DND-41 (cell line): ENCODE measurements around the gene POMT2.

Experiments
- ATAC-seq: fragments of 200-7000 bp; cut with Tn5 transposase; 3 replicates; pipeline ENCODE4 v1.9.1; 2021; ENCODE audit warnings: low read depth; ENCODE audit not compliant: insufficient read depth
- DNase-seq: peaks from one replicate; pipeline ENCODE4 v3.0.0-alpha.2; 2020
- H2AFZ ChIP-seq: 2 replicates; pipeline ENCODE4 v1.6.0; 2012; ENCODE audit warnings: low read depth, low read length
- H3K27ac ChIP-seq: 2 replicates; pipeline ENCODE4 v1.5.1; 2012; ENCODE audit warnings: low read length, inconsistent platforms
- H3K27me3 ChIP-seq: fragments of 200-600 bp; sonication (generic); 2 replicates; pipeline ENCODE4 v1.6.0; 2012; ENCODE audit warnings: low read length, mild to moderate bottlenecking, inconsistent platforms; ENCODE audit not compliant: insufficient read depth, poor library complexity
- H3K36me3 ChIP-seq: 2 replicates; pipeline ENCODE4 v1.5.1; 2012; ENCODE audit warnings: low read length, inconsistent platforms; ENCODE audit not compliant: insufficient read depth
- H3K4me1 ChIP-seq: 2 replicates; pipeline ENCODE4 v1.5.1; 2012; ENCODE audit warnings: mild to moderate bottlenecking, low read length; ENCODE audit not compliant: insufficient read depth
- H3K4me2 ChIP-seq: 2 replicates; pipeline ENCODE4 v1.6.0; 2012; ENCODE audit warnings: mild to moderate bottlenecking, moderate library complexity, low read length, inconsistent platforms; ENCODE audit not compliant: insufficient read depth
- H3K4me3 ChIP-seq, 2 experiments: fragments of 200-600 bp in 1 of 2; shearing (Covaris generic) in 1 of 2; 2 replicates each; pipeline ENCODE4 v1.5.1; 2012 to 2016; ENCODE audit warnings: inconsistent platforms in 2 of 2, low read length in 2 of 2, mild to moderate bottlenecking in 2 of 2, low read depth in 1 of 2, moderate library complexity in 1 of 2
- H3K79me2 ChIP-seq: 2 replicates; pipeline ENCODE4 v1.6.0; 2012; ENCODE audit warnings: low read length, inconsistent platforms; ENCODE audit not compliant: insufficient read depth
- H3K9ac ChIP-seq: 2 replicates; pipeline ENCODE4 v1.6.0; 2012; ENCODE audit warnings: low read depth, mild to moderate bottlenecking, inconsistent platforms, low read length, moderate library complexity
- H3K9me3 ChIP-seq: 2 replicates; pipeline ENCODE4 v1.5.1; 2012; ENCODE audit warnings: low read length, moderate library complexity, mild to moderate bottlenecking, inconsistent platforms; ENCODE audit not compliant: insufficient read depth, severe bottlenecking
- H4K20me1 ChIP-seq: 2 replicates; pipeline ENCODE4 v1.6.0; 2012; ENCODE audit warnings: low read length; ENCODE audit not compliant: insufficient read depth
- EZH2 ChIP-seq: IDR thresholded peaks from 3 replicates; pipeline ENCODE4 v1.6.1; 2012; ENCODE audit warnings: borderline replicate concordance, low read depth, mild to moderate bottlenecking, moderate library complexity, low read length, inconsistent platforms; ENCODE audit not compliant: severe bottlenecking
- TF ChIP-seq, protein P1 (sequence below): IDR thresholded peaks from 2 replicates; pipeline ENCODE4 v1.5.1; 2012; ENCODE audit warnings: borderline replicate concordance, low read length, moderate library complexity, mild to moderate bottlenecking; ENCODE audit not compliant: poor library complexity, severe bottlenecking; ENCODE audit errors: extremely low read depth

Gene POMT2

DNA sequence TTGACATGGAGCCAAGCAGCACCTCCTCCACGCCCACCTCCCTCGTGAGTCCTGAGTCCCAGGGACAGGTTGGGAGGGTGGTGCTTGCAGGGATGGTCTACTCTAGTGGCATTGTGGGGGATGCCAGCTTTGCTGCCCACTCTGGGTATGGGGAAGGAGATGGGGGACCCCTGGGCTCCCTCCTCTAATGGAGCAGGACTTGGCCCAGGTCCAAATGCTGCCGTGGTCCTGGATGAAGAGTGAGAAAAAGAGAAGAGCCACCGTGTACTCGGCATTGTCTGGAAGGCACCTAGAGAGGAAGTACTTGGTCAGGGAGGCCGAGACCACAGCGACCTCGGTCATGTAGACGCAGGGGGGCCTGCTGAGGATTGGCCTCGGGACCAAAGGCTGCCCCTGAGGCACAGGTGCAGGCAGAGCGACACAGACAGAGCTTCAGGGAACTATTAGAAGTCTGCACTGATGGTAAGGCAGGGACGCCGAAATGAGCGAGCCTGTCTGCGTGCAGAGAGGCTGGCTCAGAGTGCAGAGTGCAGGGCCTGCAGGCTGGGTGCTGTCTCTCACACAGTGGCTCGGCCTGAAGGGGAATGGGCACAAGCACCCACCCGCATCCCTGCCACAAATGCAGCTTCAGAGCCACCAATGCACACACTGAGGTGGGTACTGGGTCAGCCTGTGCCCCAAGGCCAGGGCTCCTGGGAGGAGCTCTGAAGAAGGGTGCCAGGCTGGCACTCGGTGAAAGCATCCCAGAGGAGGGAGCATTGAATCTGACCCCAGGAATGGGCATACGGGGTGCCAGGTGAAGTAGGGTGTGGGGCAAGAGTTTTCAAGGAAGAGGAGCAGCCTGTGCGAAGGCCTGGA lies 67.1 kb downstream of the POMT2 start:
- Histone ChIP-seq H4K20me1 (no peaks in the 10 kb centered on the region), H3K79me2 (no peaks in the 10 kb centered on the region), H2AFZ (no peak overlapping the region), H3K36me3 (no peaks in the 10 kb centered on the region), H3K4me1 (no peaks in the 10 kb centered on the region), H3K27me3 (no peaks in the 10 kb centered on the region), H3K27ac (no peak overlapping the region), H3K4me3 (no peak overlapping the region), H3K9ac (no peak overlapping the region), H3K9me3 (no peaks in the 10 kb centered on the region), H3K4me2 (no peak overlapping the region)
- no peak for ATAC-seq
- no peak for DNase-seq
- no peak for TF ChIP-seq EZH2
- TF ChIP-seq, protein P1, sequence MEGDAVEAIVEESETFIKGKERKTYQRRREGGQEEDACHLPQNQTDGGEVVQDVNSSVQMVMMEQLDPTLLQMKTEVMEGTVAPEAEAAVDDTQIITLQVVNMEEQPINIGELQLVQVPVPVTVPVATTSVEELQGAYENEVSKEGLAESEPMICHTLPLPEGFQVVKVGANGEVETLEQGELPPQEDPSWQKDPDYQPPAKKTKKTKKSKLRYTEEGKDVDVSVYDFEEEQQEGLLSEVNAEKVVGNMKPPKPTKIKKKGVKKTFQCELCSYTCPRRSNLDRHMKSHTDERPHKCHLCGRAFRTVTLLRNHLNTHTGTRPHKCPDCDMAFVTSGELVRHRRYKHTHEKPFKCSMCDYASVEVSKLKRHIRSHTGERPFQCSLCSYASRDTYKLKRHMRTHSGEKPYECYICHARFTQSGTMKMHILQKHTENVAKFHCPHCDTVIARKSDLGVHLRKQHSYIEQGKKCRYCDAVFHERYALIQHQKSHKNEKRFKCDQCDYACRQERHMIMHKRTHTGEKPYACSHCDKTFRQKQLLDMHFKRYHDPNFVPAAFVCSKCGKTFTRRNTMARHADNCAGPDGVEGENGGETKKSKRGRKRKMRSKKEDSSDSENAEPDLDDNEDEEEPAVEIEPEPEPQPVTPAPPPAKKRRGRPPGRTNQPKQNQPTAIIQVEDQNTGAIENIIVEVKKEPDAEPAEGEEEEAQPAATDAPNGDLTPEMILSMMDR: no peak

DNA sequence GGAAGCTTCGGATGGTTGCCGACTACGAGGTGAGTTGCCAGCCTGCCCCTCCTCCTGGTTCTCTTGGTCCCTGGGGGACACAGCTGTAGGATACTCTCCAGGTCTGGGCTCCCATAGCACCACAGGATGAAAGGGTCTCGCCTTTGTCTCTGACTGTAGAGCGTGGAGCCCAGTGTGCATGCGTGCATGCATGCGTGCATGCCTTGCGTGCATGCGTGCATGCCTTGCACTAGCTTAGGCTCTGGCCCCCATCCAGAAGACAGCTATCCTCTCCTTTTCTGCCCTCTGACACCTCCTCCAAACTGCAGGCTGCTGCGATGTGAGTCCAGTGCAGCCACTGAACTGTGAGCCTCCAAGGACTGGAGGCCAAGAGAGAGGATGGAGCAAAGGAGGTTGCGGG lies 68.8 kb downstream of the POMT2 start:
- Histone ChIP-seq H3K79me2 (no peaks in the 10 kb centered on the region), H3K27ac (no peak overlapping the region), H3K9ac (no peak overlapping the region), H3K27me3 (peaks cover 4% of the 10 kb centered on the region), H3K9me3 (no peaks in the 10 kb centered on the region), H3K36me3 (no peaks in the 10 kb centered on the region), H3K4me2 (no peak overlapping the region), H3K4me3 (no peak overlapping the region), H2AFZ (no peak overlapping the region), H3K4me1 (no peaks in the 10 kb centered on the region), H4K20me1 (no peaks in the 10 kb centered on the region)
- DNase-seq (no peak), ATAC-seq (no peak)
- TF ChIP-seq, protein P1: no peak
- TF ChIP-seq EZH2: no peak

DNA sequence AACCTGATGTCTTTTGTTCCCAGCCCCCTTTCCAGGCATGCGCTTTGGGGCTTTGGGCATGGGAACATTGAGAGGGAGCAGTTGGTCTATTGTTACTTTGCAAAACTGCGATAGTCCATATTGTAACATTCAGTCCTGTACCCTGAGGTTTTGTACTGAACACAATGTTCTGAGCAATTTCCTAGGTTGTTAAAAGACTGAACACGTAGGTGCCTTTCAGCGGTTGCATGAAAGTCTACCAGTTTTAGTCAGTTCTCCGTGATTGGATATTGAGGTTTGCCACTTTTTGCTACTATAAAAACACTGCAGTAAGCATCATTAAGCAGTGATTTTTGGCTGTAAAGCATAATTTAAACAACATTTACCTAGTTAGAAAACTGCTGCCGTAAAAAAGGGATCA lies 69.8 kb downstream of the POMT2 start:
- Histone ChIP-seq H3K4me3 (no peak overlapping the region), H3K27ac (no peak overlapping the region), H3K4me1 (no peaks in the 10 kb centered on the region), H3K79me2 (no peaks in the 10 kb centered on the region), H3K36me3 (no peaks in the 10 kb centered on the region), H2AFZ (no peak overlapping the region), H3K27me3 (peaks cover 4% of the 10 kb centered on the region), H3K9me3 (no peaks in the 10 kb centered on the region), H4K20me1 (no peaks in the 10 kb centered on the region), H3K9ac (no peak overlapping the region), H3K4me2 (no peak overlapping the region)
- ATAC-seq (no peak), DNase-seq (no peak)
- TF ChIP-seq EZH2: no peak
- TF ChIP-seq, protein P1: no peak
